GM21423 (cell line): ENCODE results near the gene RPL38.
A peak's percentile ranks its signal among the peaks of the same experiment; 100 is the strongest.

Experiments used
- ATAC-seq: cut with Tn5 transposase; IDR thresholded peaks from one replicate; pipeline ENCODE4 v1.9.1; 2021; ENCODE audit warnings: mild to moderate bottlenecking, moderate library complexity; ENCODE audit not compliant: unreplicated experiment

The RPL38 gene

DNA sequence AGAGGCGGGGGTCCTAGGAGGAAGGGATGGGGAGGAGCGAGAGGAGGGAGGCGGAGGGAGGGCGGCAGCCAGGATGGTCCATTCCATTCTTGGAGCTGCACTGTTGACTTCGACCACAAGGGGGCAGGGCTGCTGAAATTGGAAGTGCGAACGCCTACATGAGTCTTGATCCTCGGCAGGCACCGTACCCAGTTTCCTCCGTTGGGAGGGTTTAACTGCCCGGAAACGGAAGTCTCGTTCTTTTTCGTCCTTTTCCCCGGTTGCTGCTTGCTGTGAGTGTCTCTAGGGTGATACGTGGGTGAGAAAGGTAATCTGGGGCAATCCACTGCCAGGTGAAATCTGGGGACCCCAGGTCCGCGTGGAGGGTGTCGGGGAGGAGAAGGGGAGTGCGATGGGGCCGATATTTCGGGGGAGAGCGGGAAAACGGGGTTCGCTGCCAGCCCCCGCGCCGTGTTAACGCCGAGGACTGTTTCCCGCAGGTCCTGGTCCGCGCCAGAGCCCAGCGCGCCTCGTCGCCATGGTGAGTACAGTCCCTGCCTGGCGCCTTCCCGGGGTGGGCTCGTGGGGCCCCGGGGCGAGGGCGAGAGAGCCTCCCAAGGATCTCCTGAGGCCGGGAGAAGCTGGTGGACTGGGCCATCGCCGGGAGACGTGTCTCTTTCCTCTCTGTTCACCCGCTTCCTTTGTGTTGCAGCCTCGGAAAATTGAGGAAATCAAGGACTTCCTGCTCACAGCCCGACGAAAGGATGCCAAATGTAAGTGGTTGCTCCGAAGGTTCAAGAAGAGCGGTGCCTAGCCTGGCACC lies at the start of gene RPL38:
RPL38 (plus strand) TSS at position 240 of the 802 bp plus-strand sequence; CDS start at position 518, 278 bp downstream.
- ATAC-seq, result peak; percentile 72

DNA sequence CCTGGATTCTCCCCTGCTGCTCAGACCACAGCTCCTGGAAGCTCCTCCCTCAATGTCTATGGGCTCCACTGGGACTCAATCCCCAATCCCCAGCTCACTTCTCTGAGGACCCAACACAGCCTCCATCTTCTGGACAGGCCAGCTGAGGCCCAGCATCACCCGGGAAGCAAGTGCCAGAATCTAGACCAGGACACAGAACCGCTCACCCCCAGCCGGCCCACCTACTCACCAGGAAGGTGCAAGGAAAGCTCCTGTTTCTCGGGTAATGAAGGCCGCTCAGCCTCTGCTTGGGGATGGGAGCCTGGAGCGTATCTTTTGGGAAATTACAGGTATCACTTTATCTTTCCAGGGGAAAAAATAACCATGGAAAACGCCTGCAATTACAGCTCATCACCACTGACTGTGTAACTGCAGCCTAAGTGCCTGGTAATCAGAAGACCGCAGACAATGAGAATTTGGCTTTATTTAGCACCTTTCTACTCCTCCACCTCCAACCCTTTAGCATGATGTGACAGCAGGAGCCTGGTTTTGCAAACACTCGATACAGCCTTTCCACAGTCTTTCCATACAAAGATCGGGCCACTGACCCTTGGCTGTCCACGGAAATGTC lies 49.6 kb upstream of the RPL38 start:
- ATAC-seq, result no peak

- no peak for ATAC-seq
Observed at GRCh38 chr17:74156878-74157277, 46.6 kb upstream of the RPL38 start.

- no peak for ATAC-seq
Observed at GRCh38 chr17:74157366-74157765, 46.1 kb upstream of the RPL38 start.

DNA sequence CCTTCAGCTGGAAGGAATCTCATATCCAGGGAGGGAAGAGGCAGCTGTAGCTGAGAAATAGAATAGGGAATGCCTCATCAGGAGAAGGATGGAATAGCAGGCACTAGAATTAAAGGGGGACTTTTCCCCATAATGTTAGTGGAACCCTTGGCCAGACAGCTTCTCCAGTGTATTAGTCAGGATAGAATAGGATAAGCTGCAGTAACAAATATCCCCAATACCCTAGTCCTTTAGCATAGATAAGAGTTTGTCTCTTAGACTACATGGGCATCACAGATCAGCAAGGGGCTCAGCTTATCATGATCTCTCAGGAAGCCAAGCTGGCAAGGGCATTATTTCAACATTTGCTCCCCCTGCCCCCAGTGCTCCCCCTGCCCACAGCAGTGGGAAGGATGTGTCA lies 44.7 kb upstream of the RPL38 start:
- no peak for ATAC-seq

DNA sequence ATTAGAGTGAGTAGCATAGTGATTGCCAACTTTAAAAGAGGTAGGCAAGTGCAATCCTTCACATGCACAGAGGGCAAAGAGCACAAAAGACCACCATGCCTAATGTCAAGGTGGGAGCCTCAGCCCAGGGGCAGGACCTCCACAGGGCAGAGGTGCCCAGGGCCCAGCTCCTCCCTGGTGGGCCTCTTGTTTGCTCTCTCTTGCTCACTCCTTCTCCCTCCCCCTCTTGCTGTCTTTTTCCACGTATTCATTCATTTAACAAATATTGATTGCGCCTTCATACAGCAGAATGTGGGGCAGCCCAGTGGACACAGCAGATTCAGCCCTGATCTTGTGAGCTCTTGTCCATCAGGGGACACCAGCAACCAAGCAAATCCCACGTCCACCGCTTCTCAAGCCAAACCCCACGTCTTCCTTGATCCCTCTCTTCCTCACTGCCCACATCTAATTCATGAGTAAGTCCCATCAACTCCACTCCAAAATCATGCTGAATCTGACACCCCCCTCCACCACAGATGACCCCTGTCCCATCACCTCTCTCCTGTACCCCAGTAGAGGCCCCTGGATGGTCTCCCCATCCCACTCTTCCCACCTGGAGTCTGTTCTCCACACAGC lies 44.1 kb upstream of the RPL38 start:
- ATAC-seq, result no peak

- ATAC-seq, result no peak
Observed at GRCh38 chr17:74160656-74161502, 42.6 kb upstream of the RPL38 start.

DNA sequence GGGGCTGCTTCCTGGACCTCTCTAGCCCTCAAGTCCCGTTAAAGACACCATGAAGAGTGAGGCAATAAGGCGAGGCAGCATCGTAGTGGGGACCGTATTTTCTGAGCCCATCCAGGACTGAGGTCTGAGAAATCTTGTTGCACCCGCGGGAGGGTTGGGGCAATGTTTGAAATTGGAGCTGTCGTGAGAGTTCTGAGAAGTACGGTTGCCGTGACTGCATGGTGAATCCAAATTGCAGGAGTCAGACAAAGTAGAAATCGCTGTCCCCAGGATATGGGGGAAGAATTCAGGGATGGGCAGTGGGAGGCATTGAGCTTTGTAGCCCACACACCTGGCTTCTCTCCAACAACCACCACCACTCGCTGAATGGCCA lies 42.0 kb upstream of the RPL38 start:
- ATAC-seq, result no peak

DNA sequence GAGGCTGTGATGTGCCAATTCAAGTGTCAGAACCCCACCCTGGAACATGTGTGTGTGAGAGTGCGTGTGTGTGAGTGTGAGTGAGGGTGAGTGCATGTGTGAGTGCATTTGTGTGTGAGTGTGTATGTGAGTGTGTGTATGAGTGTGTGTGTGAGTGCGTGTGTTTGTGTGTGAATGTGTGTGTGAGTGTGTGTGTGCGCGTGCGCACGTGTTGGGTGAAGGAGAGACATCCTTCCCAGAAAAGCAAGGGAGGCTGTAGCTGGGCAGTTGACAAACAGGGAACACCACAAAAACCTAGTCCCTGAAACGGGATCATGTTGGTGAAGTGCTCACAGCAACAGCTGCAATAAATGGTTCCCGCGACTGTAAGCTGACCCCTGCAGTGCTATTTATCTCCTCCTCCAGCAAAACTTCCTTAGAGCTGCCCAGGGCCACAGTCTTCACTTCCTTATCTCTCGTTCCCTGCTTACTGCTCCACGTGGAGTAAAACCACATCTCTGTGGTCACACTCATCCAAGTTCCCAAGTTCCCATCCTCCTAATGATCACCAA lies 40.1 kb upstream of the RPL38 start:
- ATAC-seq, result no peak

DNA sequence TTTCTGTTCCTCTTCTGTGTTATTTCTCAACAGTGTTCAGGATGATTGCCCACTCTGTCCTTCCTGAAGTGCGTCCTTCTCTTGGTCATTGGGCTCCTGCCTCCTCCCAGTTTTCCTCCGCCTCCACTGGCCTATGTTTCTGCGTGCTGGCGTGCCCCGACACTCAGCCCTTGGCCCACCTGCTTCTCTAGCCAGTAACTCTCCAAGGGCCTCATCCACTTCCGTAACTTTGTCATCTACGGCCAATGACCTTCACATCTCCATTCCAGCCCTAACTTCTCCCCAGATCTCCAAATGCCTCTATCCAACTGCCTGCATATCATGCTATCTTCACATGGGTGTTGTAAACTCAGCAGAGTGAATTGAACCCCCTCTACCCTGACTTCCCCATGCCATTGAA lies 39.6 kb upstream of the RPL38 start:
- no peak for ATAC-seq

DNA sequence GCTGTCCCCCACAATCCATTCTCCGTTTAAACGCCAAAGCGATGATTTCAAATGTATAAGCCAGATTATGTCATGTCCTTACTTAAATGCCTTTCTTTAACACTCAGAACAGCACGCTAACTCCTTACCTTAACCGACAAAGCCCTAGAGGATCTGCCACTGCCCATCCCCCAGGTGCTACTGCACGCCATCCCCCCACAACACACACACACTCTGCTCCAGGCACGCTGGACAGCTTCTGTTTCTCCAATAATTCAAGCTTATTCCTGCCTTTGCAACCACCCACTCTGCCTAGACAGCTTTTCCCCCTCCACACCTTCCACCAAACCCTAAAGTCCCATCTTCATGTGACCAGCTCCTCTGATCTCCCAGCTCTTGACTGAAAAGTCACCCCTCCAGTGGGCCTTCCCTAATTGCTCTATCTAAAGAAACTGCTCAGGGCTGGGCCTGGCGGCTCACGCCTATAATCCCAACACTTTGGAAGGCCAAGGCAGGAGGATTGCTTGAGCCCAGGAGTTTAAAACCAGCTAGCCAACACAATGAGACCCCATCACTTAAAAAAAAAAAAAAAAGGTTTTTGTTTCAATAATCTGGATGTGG lies 38.9 kb upstream of the RPL38 start:
- ATAC-seq, result no peak

DNA sequence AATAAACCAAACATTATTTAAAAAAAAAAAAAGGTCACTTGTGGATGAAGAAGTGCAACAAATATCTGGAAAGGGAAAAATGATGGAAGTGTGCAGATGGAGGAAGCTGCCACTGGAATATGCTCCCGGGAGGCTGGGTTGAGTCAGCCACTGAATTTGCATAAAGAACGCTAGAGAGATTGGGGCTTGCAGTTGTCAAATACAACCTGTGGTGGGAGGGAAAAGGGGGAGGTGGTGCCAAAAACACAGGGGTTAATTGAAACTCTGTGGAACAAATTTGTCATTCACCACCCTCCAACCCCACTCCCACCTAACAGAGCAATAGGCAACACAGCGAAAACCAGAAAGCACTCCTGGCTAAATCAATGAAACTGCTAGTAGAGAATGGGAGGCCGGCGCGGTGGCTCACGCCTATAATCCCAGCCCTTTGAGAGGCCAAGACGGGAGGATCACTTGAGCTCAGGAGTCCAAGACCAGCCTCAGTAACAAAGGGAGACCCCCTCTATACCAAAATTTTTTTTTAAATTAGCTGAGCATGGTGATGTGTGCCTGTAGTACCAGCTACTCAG lies 37.6 kb upstream of the RPL38 start:
- no peak for ATAC-seq

DNA sequence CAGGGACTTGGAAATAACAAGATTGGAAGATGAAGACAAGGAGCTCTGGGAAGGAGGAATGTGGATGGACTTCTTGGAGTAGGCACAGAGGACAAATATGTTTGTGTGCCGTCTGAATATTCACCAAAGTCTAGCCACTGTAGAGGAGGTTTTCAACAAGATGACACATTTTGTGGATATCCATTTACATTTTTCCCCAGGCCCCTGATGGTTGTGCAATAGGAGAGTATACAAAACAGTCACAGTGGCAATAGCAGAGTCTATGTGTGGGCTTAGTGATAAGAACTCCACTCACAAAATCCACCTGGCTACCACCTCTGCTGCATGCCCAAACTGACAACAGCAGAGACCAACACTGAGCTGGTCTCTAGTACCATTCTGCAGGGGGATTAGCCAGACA lies 32.6 kb upstream of the RPL38 start:
- no peak for ATAC-seq

GRCh38 chr17:74172700-74173099 lies 30.8 kb upstream of the RPL38 start:
- no peak for ATAC-seq

DNA sequence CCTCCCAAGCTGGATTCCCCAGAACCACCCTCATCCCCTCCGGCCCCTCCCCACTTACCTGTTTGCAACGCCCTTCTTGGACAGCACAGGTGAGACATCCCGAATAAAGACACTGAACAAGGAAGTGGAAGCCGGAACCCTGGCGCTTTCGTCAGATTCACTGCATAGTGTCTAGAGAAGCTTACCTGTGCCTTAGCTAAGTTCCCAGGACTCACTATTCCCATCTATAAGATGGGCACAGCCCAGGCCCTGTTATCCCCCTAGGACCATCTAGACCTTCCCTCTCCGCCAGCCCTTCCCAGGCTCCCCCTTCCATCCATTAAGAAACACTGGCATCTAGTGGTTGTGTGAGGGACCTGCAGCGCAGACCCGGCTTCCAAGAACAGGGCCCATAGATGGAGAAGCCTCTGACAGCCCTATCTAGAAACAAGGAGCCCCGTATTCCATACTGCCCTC lies 26.9 kb upstream of the RPL38 start:
- peak; percentile 69 for ATAC-seq

GRCh38 chr17:74177018-74177450 lies 26.4 kb upstream of the RPL38 start:
- ATAC-seq, result no peak

DNA sequence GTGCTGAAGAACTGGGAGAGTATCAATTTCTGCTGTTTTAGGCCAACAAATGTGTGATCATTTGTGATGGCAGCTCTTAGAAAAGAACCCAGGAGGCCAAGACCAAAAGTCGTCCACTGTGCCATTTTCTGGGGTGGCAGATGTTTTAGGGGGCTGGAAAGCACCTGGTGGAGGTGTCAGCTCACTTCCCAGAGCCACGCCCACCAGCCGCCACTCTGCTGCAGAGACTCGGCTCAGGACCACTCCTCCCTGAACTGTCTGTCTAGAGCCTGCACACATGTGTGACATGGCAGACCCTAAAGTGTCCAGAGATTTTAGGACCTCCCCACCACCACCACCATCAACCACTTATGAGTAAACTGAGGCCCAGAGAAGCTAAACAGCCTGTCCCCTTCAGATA lies 23.9 kb upstream of the RPL38 start:
- no peak for ATAC-seq

DNA sequence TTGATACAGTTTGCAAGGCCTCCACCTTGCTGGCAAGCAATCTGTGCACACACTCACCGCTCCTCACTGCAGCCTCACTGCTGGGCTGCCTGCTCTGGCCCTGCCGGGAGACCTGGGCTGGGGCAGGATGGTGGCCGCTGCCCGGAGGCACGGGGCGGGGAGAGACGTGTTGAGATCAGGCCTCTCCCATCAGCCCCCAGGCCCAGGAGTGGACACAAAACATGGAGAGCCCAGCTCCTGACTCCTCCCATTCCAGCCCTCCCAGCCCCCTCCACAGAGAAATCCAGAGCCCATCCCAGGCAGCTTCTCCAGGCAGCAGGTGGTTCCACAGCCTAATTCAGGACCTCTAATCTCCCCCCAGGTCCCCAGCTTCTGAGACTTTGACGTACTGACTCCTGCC lies 23.1 kb upstream of the RPL38 start:
- ATAC-seq, result no peak

- ATAC-seq, result no peak
Observed at GRCh38 chr17:74181341-74181740, 22.1 kb upstream of the RPL38 start.

DNA sequence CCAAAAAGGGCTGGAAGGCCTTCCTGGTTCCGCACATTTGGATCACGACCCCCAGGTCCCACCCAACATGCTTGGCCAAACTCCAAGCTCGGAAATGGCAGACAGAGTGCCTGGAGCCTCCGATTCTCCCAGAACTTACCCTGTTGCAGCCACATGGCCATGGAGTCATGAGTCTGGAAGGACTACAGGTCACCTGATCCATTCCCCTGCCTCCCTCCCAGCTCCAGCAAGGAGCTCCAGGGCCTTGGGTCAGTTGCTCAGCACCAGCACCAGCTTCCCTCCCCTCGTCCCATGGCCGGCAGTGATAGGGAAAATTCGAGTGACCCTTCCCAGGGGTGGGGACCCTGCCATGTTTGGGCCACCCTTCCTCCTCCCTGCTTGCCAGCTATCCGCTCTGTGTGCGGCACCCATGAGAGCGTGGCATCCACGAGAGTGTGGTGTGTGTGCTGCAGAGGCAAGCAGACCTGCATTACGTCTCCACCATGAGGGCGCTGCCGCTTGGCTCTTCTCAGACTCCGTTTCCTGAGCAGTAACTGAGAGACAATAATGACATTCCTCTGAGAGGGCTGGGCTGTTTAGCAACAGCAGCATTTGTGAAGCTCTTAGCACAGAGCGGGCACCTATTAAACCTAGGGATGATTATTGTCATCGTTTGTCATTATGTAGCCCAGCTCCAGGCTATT lies 21.3 kb upstream of the RPL38 start:
- no peak for ATAC-seq
